ENCODE data around the gene CPOX. TPM values are rescaled to one million over a fixed set of nuclear protein-coding genes. Genes with fewer than 3 reads are reported as not detected.

The CPOX gene
- total and polyA plus RNA-seq, 2 of the 8 experiments (the other 6 are each of a cell fraction or from before 2014, with no cell fraction given) = 17.4 to 27.0 TPM

DNA sequence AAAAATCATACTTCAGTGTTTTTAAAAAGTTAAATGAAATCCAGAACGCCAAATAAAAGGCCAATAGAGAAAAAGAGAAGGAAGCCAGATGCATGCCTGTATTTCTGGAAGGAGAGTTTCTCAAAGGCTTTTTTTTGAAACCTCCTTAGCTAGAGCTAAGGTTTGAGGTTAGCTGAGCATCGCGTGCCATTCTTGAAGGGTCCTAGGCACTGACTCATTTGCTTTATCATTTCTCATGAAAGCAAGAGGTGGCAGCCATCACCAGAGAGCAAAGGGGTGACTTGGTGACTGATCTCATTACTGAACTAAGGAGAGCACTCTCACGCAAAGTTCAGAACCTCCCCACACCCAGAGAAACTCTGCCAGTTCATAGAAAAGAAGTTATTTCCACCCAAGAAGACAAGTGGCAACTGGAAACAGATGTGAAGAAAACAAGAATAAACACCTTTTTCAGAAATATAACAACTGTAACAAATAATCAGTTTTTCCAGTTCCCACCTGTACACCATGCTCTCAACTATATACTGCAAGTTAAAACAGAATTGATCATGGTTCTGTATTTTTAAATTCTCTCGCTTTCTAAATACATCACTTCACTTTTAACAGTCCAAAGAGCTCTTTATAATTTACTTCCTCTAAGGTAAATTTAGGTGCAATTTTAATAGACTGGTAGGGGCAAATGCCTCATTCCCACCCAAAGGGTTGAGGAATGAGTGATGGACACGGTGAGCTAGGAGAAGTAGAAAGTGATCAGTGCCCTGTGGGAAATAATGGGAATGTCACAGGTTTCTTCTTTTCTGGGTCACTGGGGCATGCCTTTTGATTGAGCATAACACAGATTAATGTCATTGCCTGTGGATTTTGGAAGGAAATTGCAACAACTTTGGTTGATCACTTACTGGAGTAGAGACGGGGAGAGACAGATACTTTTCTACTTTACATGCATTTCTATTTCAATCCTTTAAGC, 37.0 kb downstream of the CPOX start:
- Histone ChIP-seq H3K36me3 (ENCODE audit: control insufficient read depth in 2 of 4, insufficient read depth in 4 of 4, low read length in 3 of 4) (no peaks in the 10 kb centered on the region), H2AK5ac (ENCODE audit: low read depth, low read length) (no peak overlapping the region), H3K27ac (ENCODE audit: low read depth, low read length) (no peak overlapping the region), H3K14ac (ENCODE audit: insufficient read length) (no peak overlapping the region), H3K79me2 (ENCODE audit: control insufficient read depth in 1 of 2, insufficient read depth in 2 of 2, low read length in 2 of 2) (no peaks in the 10 kb centered on the region), H3K27me3 (replicated peaks in 1 of 4; ENCODE audit: control insufficient read depth in 3 of 4, extremely low read depth in 1 of 4, insufficient read depth in 3 of 4, low read length in 3 of 4) (peaks cover 0 to 1% (median 0%) of the 10 kb centered on the region in 4 experiments; a peak in 1 of 7 replicates), H2AFZ (ENCODE audit: low read length) (no peak overlapping the region), H4K91ac (replicated peaks; ENCODE audit: insufficient read length, low read length) (no peak overlapping the region), H2BK20ac (ENCODE audit: low read length) (no peak overlapping the region), H4K20me1 (replicated peaks in 1 of 2; ENCODE audit: control insufficient read depth in 1 of 2, insufficient read depth in 2 of 2, low read length in 2 of 2) (no peaks in the 10 kb centered on the region), H3K56ac (replicated peaks; ENCODE audit: insufficient read length, low read depth, low read length) (no peak overlapping the region), H2BK12ac (ENCODE audit: low read depth, low read length) (no peak overlapping the region), H3K4me1 (replicated peaks in 1 of 4; ENCODE audit: control insufficient read depth in 3 of 4, insufficient read depth in 4 of 4, low read length in 3 of 4) (no peaks in the 10 kb centered on the region), H3K4me3 (ENCODE audit: extremely low read depth in 1 of 4, insufficient read depth in 2 of 4, low read depth in 3 of 4, low read length in 4 of 4) (no peak overlapping the region), H4K5ac (ENCODE audit: insufficient read length, low read depth, low read length) (no peak overlapping the region), H3K79me1 (ENCODE audit: low read depth, low read length) (no peaks in the 10 kb centered on the region), H3K23me2 (ENCODE audit: low read depth, low read length) (no peaks in the 10 kb centered on the region), H3K4ac (replicated peaks; ENCODE audit: insufficient read length, low read depth, low read length) (no peak overlapping the region), H3K4me2 (ENCODE audit: insufficient read depth in 1 of 2, low read depth in 2 of 2, low read length in 2 of 2) (no peak overlapping the region), H4K8ac (ENCODE audit: extremely low read depth, insufficient read depth, low read length) (no peak overlapping the region), H3K23ac (ENCODE audit: insufficient read length) (no peak overlapping the region), H3K18ac (ENCODE audit: extremely low read depth, low read length) (no peak overlapping the region), H2BK15ac (ENCODE audit: low read length) (no peak overlapping the region), H2BK120ac (replicated peaks; ENCODE audit: low read depth, low read length) (no peak overlapping the region), H2BK5ac (ENCODE audit: low read depth, low read length) (no peak overlapping the region), H3K9ac (replicated peaks in 1 of 4; ENCODE audit: extremely low read depth in 1 of 4, low read depth in 3 of 4, low read length in 3 of 4) (no peak overlapping the region), H3K9me3 (ENCODE audit: insufficient read depth in 2 of 2, low read depth in 1 of 2, low read length in 1 of 2) (no peaks in the 10 kb centered on the region)
- 94% methylated on average over 7 of the region's 7 CpGs; no CpG with 5 or more reads in 1 of the 2 experiments for WGBS, 2 experiments (ENCODE audit: extremely low coverage in 1 of 2, insufficient coverage in 1 of 2, insufficient read length in 1 of 2, insufficient replicate concordance in 2 of 2, low coverage in 1 of 2, low lambda C conversion rate in 2 of 2, missing lambda C conversion rate in 1 of 2)
- DNase-seq (ENCODE audit: low read depth in 1 of 2, low spot score in 2 of 2) (no peak), FAIRE-seq (no peak)
- ChIA-PET POLR2A (ENCODE audit: partially characterized antibody) (no interaction called here), CTCF (ENCODE audit: partially characterized antibody) (interaction anchor here (0.6 kb wide), 2 partner anchors 8 to 9 kb away, joined by 3 read pairs; no protein-coding TSS in a partner anchor)
- TF ChIP-seq CHD1 (IDR thresholded peaks at IDR 0.05; ENCODE audit: low read depth, low read length) (no peak), SP4 (IDR thresholded peaks at IDR 0.05; ENCODE audit: low read length) (no peak), YY1 (IDR thresholded peaks at IDR 0.05; ENCODE audit: low read depth, low read length) (no peak), BCL11A (IDR thresholded peaks at IDR 0.05; ENCODE audit: low read depth in 2 of 2, low read length in 2 of 2) (no peak), GTF2F1 (IDR thresholded peaks at IDR 0.05; ENCODE audit: borderline replicate concordance, low read depth, low read length) (no peak), ASH2L (IDR thresholded peaks at IDR 0.05; ENCODE audit: low read length) (no peak), KDM1A (IDR thresholded peaks at IDR 0.05; ENCODE audit: borderline replicate concordance, low read length) (no peak), NANOG (IDR thresholded peaks at IDR 0.05; ENCODE audit: insufficient read depth, low read depth, low read length, poor library complexity, severe bottlenecking) (no peak), PHF8 (conservative IDR thresholded peaks at IDR 0.05; ENCODE audit: low read depth, low read length) (no peak), CBX5 (IDR thresholded peaks at IDR 0.05; ENCODE audit: low read depth, low read length) (no peak), RFX5 (IDR thresholded peaks at IDR 0.05; ENCODE audit: borderline replicate concordance, low read depth, low read length) (no peak), TBP (IDR thresholded peaks at IDR 0.05; ENCODE audit: low read depth, low read length) (no peak)
